IPS-18a (cell line): Measurements from ENCODE around the gene KIAA2012.

Experiments
- H3K27ac ChIP-seq: one replicate; pipeline ENCODE4 v1.5.1; 2013; ENCODE audit warnings: low read length
- H3K27me3 ChIP-seq: one replicate; pipeline ENCODE4 v1.6.1; 2013; ENCODE audit warnings: mild to moderate bottlenecking, low read length; ENCODE audit not compliant: control insufficient read depth, insufficient read depth
- H3K36me3 ChIP-seq: one replicate; pipeline ENCODE4 v1.6.1; 2013; ENCODE audit warnings: low read depth, low read length; ENCODE audit not compliant: control insufficient read depth
- H3K4me1 ChIP-seq: one replicate; pipeline ENCODE4 v1.6.1; 2013; ENCODE audit warnings: low read depth, low read length; ENCODE audit not compliant: control insufficient read depth
- H3K4me3 ChIP-seq: one replicate; pipeline ENCODE4 v1.5.1; 2013; ENCODE audit warnings: low read length
- H3K9ac ChIP-seq: one replicate; pipeline ENCODE4 v1.6.1; 2013; ENCODE audit warnings: mild to moderate bottlenecking, low read length, moderate library complexity
- H3K9me3 ChIP-seq: one replicate; pipeline ENCODE4 v1.6.1; 2013; ENCODE audit warnings: low read depth, low read length; ENCODE audit not compliant: control insufficient read depth

Gene KIAA2012

GRCh38 chr2:202187570-202187969 lies 114.5 kb downstream of the KIAA2012 start:
- Histone ChIP-seq H3K4me3 (no peak overlapping the region), H3K4me1 (no peaks in the 10 kb centered on the region), H3K27me3 (no peaks in the 10 kb centered on the region), H3K27ac (no peak overlapping the region), H3K9ac (no peak overlapping the region), H3K9me3 (no peaks in the 10 kb centered on the region), H3K36me3 (no peaks in the 10 kb centered on the region)

- H3K4me3 ChIP-seq: no peak overlapping the region
- no peaks in the 10 kb centered on the region for H3K27me3 ChIP-seq
- no peak overlapping the region for H3K27ac ChIP-seq
- H3K4me1 ChIP-seq: no peaks in the 10 kb centered on the region
- no peaks in the 10 kb centered on the region for H3K9me3 ChIP-seq
- no peak overlapping the region for H3K9ac ChIP-seq
- H3K36me3 ChIP-seq: no peaks in the 10 kb centered on the region
These were observed 120.2 kb downstream of the KIAA2012 start for GRCh38 chr2:202193305-202193704.

DNA sequence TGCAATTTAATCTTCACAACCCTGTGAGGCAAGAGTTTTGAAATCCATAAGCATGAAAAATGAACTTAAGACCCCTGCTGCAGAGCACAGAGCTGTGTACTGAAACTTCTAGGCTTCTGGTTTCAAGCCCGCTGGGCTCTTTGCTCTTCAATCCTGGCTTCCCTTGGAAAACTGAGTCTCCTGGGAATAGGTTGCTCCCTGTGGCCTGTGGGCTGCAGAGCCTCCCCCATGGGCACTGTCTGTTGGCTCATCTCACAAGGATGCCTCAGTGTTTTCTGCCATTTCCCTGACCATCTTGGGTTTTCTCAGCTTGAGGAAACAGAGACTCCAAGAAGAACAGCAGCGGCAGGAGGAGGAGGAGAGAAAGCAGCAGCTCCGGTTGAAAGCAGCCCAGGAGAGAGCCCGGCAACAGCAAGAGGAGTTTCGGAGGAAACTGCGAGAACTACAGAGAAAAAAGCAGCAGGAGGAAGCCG lies 120.9 kb downstream of the KIAA2012 start:
- Histone ChIP-seq H3K4me3 (no peak overlapping the region), H3K36me3 (no peaks in the 10 kb centered on the region), H3K4me1 (no peaks in the 10 kb centered on the region), H3K27me3 (no peaks in the 10 kb centered on the region), H3K9ac (no peak overlapping the region), H3K9me3 (no peaks in the 10 kb centered on the region), H3K27ac (no peak overlapping the region)

DNA sequence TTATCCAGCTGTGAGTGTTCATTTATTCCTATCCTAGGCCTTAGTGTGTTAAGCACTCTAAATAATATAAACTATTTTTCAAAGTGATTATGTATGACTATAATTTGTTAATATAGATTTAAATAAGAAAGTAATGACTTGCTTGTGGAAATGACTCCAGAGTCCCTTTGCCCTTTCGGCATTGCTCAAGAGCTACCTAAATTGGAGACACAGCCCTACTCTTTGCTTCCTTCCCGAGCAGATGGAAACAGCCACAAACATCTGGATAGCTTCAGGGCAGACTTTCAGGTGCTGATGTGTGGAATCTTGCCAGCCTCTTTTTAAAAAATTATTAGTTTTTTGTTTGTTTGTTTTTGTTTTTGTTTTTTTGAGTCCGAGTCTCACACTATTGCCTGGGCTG lies 121.4 kb downstream of the KIAA2012 start:
- Histone ChIP-seq H3K4me1 (no peaks in the 10 kb centered on the region), H3K4me3 (no peak overlapping the region), H3K9me3 (no peaks in the 10 kb centered on the region), H3K9ac (no peak overlapping the region), H3K27me3 (no peaks in the 10 kb centered on the region), H3K36me3 (no peaks in the 10 kb centered on the region), H3K27ac (no peak overlapping the region)

DNA sequence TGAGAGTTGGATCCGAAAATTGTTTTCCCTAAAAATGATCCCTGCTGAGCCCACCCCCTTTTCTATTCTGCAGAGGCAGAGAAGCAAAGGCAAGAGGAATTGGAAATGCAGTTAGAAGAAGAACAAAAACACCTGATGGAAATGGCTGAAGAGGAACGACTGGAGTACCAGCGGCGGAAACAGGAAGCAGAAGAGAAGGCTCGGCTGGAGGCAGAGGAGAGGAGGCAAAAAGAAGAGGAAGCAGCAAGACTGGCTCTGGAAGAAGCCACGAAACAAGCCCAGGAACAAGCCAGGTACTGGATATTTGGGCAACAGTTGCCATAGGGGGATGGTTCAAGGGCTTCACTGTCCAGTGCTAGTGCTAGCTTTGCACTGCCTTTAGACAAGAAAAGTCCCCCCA lies 123.7 kb downstream of the KIAA2012 start:
- Histone ChIP-seq H3K9me3 (no peaks in the 10 kb centered on the region), H3K27ac (no peak overlapping the region), H3K9ac (no peak overlapping the region), H3K4me1 (no peaks in the 10 kb centered on the region), H3K27me3 (no peaks in the 10 kb centered on the region), H3K36me3 (no peaks in the 10 kb centered on the region), H3K4me3 (no peak overlapping the region)

DNA sequence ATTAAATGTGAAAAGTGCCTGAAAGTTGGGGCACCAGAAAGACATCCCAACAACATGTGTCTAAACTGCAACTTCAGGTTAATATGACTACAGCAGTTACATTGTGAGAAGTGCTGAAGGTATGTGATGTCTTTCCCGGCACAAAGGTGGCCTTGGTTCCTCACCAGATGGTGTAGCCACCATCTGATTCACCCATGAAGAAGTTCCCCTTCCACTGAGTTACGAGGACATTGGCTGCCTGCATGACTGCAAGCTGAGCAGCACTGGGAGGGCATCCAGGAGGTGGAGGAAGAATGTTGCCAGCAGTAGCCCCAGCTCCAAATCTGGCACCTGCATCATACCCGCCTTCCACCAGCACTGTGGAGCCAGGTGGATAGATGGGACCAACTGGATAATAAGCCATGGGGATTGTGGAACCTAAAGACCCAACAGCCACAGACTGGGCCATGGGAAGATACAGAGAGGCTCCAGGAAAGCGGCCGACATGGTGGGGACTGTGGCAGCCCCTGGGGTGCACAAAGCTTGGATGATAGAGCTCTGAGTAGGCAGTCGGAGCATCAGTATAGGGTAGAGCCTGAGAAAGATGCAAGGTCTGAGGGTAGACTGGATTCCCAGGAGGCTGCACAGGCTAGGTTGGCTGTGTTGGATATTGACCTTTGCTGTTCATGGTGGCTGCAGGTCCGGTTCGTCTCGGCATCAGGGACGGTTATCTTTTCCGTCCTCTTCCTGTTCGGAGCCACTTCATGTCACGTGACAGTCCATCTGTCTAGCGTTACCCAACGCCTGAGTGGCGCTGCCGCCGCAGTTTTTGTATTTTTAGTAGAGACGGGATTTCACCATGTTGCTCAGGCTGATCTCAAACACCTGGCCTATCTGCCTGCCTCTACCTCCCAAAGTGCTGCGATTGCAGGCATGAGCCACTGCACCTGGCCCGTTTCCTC lies 128.4 kb downstream of the KIAA2012 start:
- Histone ChIP-seq H3K36me3 (peaks cover 7% of the 10 kb centered on the region), H3K27ac (no peak overlapping the region), H3K27me3 (no peaks in the 10 kb centered on the region), H3K4me3 (no peak overlapping the region), H3K9me3 (no peaks in the 10 kb centered on the region), H3K9ac (no peak overlapping the region), H3K4me1 (no peaks in the 10 kb centered on the region)

DNA sequence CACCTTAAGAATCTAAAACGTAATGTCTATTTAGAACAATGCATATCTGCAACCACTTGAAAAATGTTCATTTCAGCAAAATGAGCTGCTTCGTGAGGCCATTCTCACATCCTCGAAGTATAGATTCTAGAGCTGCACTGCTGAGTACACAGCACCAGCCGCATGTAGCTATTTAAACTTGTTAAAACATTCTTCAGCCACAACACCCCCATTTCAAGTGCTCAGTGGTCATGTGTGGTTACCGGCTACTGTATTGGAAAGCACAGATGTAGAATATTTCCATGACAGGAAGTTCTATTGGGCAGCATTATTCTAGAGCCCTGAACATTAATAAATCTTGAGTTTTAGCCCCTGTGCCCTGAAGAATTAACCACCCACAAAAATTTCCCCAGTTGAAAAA lies 130.3 kb downstream of the KIAA2012 start:
- H3K4me1 ChIP-seq: no peaks in the 10 kb centered on the region
- H3K36me3 ChIP-seq: peaks cover 19% of the 10 kb centered on the region
- no peak overlapping the region for H3K9ac ChIP-seq
- no peak overlapping the region for H3K27ac ChIP-seq
- no peaks in the 10 kb centered on the region for H3K9me3 ChIP-seq
- H3K27me3 ChIP-seq: no peaks in the 10 kb centered on the region
- no peak overlapping the region for H3K4me3 ChIP-seq

- H3K36me3 ChIP-seq: peaks cover 28% of the 10 kb centered on the region
- no peaks in the 10 kb centered on the region for H3K9me3 ChIP-seq
- H3K4me1 ChIP-seq: no peaks in the 10 kb centered on the region
- H3K27ac ChIP-seq: no peak overlapping the region
- H3K4me3 ChIP-seq: no peak overlapping the region
- no peaks in the 10 kb centered on the region for H3K27me3 ChIP-seq
- H3K9ac ChIP-seq: no peak overlapping the region
These were observed 131.8 kb downstream of the KIAA2012 start for GRCh38 chr2:202204855-202205254.

DNA sequence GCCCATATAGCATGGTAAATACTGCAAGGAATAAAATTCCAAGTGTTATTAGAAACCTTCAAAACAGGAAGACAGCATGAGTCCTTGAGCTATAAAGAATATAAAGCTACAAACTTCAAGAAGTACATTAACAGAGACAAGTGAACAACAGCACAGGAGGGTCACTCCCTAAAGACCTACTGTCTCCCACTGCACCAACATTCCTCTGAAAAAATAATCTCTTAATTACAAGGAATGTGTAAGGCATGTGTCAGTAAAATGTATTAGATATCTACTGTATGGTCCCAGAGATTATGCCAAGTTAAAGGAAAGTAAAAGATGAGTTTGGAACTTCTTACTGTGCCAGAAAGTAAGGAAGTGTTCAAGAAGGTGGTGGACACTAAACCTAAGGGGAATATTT lies 135.5 kb downstream of the KIAA2012 start:
- no peaks in the 10 kb centered on the region for H3K4me1 ChIP-seq
- no peaks in the 10 kb centered on the region for H3K27me3 ChIP-seq
- no peak overlapping the region for H3K9ac ChIP-seq
- no peak overlapping the region for H3K4me3 ChIP-seq
- H3K9me3 ChIP-seq: no peaks in the 10 kb centered on the region
- peaks cover 49% of the 10 kb centered on the region for H3K36me3 ChIP-seq
- H3K27ac ChIP-seq: no peak overlapping the region

DNA sequence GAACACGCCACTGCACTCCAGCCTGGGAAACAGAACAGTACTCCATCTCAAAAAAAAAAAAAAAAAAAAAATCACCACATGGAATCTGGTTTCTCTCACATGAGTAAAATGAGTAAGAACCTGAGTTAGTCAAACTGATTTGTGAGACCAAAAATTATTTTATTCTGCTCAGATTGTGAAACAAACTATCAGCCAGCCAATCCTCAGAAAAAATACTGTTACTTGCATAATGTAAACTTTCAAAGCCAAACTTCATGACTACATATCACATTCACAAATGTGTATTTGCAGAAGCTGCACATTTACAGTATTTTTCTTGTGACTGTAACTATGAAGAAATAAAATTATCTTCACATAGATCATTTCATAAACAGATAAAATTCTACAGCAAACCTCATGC lies 142.1 kb downstream of the KIAA2012 start:
- H3K4me3 ChIP-seq: no peak overlapping the region
- peaks cover 46% of the 10 kb centered on the region for H3K36me3 ChIP-seq
- H3K9me3 ChIP-seq: no peaks in the 10 kb centered on the region
- H3K27ac ChIP-seq: no peak overlapping the region
- no peaks in the 10 kb centered on the region for H3K4me1 ChIP-seq
- no peak overlapping the region for H3K9ac ChIP-seq
- H3K27me3 ChIP-seq: no peaks in the 10 kb centered on the region

DNA sequence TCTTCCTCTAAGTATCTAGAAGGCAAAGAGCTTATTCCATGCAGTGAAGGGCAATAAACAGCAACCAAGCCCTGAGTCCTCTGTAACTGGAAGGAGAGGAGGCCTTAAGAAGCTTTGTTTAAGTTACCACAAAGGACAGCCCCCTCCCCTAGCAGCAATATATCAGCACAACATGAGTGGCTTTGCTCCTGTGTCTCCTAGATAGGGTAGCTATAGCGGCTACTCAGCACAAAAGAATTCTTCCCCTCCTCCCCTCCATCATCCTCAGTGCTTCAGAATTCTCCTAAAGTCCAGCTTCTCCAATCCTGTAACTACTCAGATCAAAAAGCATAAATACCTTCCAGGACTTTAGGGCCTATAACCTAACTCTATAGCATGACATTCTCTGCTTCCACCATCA lies 148.8 kb downstream of the KIAA2012 start:
- Histone ChIP-seq H3K4me1 (no peaks in the 10 kb centered on the region), H3K36me3 (peaks cover 25% of the 10 kb centered on the region), H3K27me3 (no peaks in the 10 kb centered on the region), H3K9me3 (no peaks in the 10 kb centered on the region), H3K9ac (no peak overlapping the region), H3K4me3 (no peak overlapping the region), H3K27ac (no peak overlapping the region)

DNA sequence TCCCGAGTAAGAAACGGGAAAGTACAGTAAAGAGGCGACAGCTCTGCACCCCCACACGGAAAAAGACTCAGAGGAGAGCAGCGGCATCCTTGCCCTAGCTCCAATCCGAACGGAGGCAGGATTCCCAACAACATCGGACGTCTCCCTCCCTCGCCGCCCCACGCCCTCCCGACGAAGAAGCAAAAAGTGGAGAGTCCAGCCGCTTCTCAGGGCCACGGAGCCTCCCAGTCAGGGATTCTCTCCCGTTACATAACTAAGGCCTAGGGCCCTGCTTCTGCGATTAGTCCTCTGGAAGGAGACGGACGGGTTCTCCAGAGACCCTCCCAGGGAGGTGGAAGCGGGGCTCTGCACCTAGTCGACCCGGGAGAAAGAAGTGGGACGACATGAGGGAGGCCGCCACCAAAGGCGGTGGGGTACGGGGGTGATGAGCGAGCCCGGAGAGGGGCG lies 164.8 kb downstream of the KIAA2012 start:
- Histone ChIP-seq H3K4me1 (peaks cover 9% of the 10 kb centered on the region), H3K4me3 (peak overlapping the region; percentile 68), H3K36me3 (peaks cover 4% of the 10 kb centered on the region), H3K9ac (peak overlapping the region; percentile 94), H3K27me3 (no peaks in the 10 kb centered on the region), H3K9me3 (no peaks in the 10 kb centered on the region), H3K27ac (peak overlapping the region; percentile 90)
